Measurements from ENCODE around the gene ARFRP1.

Gene ARFRP1

DNA sequence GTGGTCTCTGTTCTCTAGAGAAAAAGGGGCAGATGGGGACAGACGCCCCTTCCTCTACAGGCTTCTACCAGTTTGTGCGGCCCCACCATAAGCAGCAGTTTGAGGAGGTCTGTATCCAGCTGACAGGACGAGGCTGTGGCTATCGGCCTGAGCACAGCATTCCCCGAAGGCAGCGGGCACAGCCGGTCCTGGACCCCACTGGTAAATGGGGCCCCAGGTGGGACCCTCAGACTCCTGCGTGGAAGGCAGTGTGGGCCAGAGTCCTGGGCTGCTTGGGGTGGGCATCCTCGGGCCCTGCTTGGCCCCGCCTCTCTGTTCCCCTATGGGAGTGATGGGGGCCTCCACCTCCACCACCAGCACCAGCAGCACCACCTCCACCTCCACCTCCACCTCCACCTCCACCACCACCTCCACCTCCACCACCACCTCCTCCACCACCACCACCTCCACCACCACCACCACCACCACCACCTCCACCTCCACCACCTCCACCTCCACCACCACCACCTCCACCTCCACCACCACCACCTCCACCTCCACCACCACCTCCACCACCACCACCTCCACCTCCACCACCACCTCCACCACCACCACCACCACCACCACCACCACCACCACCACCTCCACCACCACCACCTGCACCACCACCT is 14.6 kb downstream of the ARFRP1 start:
- Histone ChIP-seq H3K79me2 (ENCODE audit: control insufficient read depth, insufficient read depth, low read length, poor library complexity) (no peaks in the 10 kb centered on the region), H2AFZ (ENCODE audit: insufficient read depth, low read length, poor library complexity) (no peak overlapping the region), H4K8ac (ENCODE audit: low read depth, low read length) (no peak overlapping the region), H3K36me3 (ENCODE audit: control insufficient read depth in 1 of 2, insufficient read depth in 2 of 2, low read length in 2 of 2) (peaks cover 0 to 3% of the 10 kb centered on the region in 2 experiments), H4K91ac (ENCODE audit: low read depth, low read length) (no peak overlapping the region), H2AK5ac (ENCODE audit: low read length) (no peak overlapping the region), H4K12ac (ENCODE audit: low read depth, low read length) (no peak overlapping the region), H3K4me3 (ENCODE audit: low read depth, low read length) (no peak overlapping the region), H2BK12ac (ENCODE audit: low read length) (no peak overlapping the region), H3K4me1 (ENCODE audit: control insufficient read depth in 1 of 2, insufficient read depth in 2 of 2, low read length in 2 of 2) (peaks cover 0 to 5% of the 10 kb centered on the region in 2 experiments), H3K9me3 (ENCODE audit: insufficient read depth, low read depth, low read length) (peaks cover 3% of the 10 kb centered on the region), H3K18ac (ENCODE audit: low read length) (no peak overlapping the region), H3K27me3 (ENCODE audit: insufficient read depth, low read length) (no peaks in the 10 kb centered on the region), H3K4me2 (ENCODE audit: low read length) (no peak overlapping the region), H3K4ac (ENCODE audit: low read depth, low read length) (no peak overlapping the region), H2BK120ac (ENCODE audit: insufficient read depth, low read length, poor library complexity) (no peak overlapping the region), H3K79me1 (ENCODE audit: low read length) (no peaks in the 10 kb centered on the region), H3K9ac (ENCODE audit: low read length) (no peak overlapping the region), H3K27ac (ENCODE audit: low read depth, low read length) (no peak overlapping the region), H3K23ac (ENCODE audit: low read length) (no peak overlapping the region), H2BK5ac (ENCODE audit: low read depth, low read length, poor library complexity) (no peak overlapping the region), H3K14ac (ENCODE audit: low read length) (no peak overlapping the region)
- WGBS (ENCODE audit: extremely low coverage, insufficient coverage, insufficient read length) = no CpG with 5 or more reads among the region's 10 CpGs
- DNase-seq = no peak

- Histone ChIP-seq H3K23ac (ENCODE audit: low read length) (no peak overlapping the region), H4K8ac (ENCODE audit: low read depth, low read length) (no peak overlapping the region)
Observed at GRCh38 chr20:63692436-63693082, 15.2 kb downstream of the ARFRP1 start.

GRCh38 chr20:63691711-63692435 is 15.9 kb downstream of the ARFRP1 start:
- no peak for DNase-seq
- Histone ChIP-seq H4K91ac (ENCODE audit: low read depth, low read length) (no peak overlapping the region), H2BK5ac (ENCODE audit: low read depth, low read length, poor library complexity) (no peak overlapping the region), H3K27ac (ENCODE audit: low read depth, low read length) (no peak overlapping the region), H3K27me3 (ENCODE audit: insufficient read depth, low read length) (no peaks in the 10 kb centered on the region), H3K4me1 (ENCODE audit: control insufficient read depth in 1 of 2, insufficient read depth in 2 of 2, low read length in 2 of 2) (peaks cover 6 to 11% of the 10 kb centered on the region in 2 experiments), H3K36me3 (ENCODE audit: control insufficient read depth in 1 of 2, insufficient read depth in 2 of 2, low read length in 2 of 2) (peaks cover 0 to 3% of the 10 kb centered on the region in 2 experiments), H3K4ac (ENCODE audit: low read depth, low read length) (no peak overlapping the region), H4K12ac (ENCODE audit: low read depth, low read length) (no peak overlapping the region), H2AK5ac (ENCODE audit: low read length) (no peak overlapping the region), H3K9me3 (ENCODE audit: insufficient read depth, low read depth, low read length) (peaks cover 3% of the 10 kb centered on the region), H2AFZ (ENCODE audit: insufficient read depth, low read length, poor library complexity) (no peak overlapping the region), H3K79me2 (ENCODE audit: control insufficient read depth, insufficient read depth, low read length, poor library complexity) (no peaks in the 10 kb centered on the region), H3K23ac (ENCODE audit: low read length) (no peak overlapping the region), H3K18ac (ENCODE audit: low read length) (no peak overlapping the region), H3K4me2 (ENCODE audit: low read length) (no peak overlapping the region), H3K79me1 (ENCODE audit: low read length) (peaks cover 7% of the 10 kb centered on the region), H2BK12ac (ENCODE audit: low read length) (no peak overlapping the region), H3K9ac (ENCODE audit: low read length) (no peak overlapping the region), H3K4me3 (ENCODE audit: low read depth, low read length) (no peak overlapping the region), H4K8ac (ENCODE audit: low read depth, low read length) (no peak overlapping the region), H3K14ac (ENCODE audit: low read length) (no peak overlapping the region), H2BK120ac (ENCODE audit: insufficient read depth, low read length, poor library complexity) (no peak overlapping the region)
- WGBS (ENCODE audit: extremely low coverage, insufficient coverage, insufficient read length) = no CpG with 5 or more reads among the region's 21 CpGs

More at GRCh38 chr20:63692436-63693082, 15.2 kb downstream of the ARFRP1 start:
- peaks cover 3% of the 10 kb centered on the region for H3K9me3 ChIP-seq (ENCODE audit: insufficient read depth, low read depth, low read length)
- no peak overlapping the region for H2BK120ac ChIP-seq (ENCODE audit: insufficient read depth, low read length, poor library complexity)
- H3K27ac ChIP-seq (ENCODE audit: low read depth, low read length) = no peak overlapping the region
- no peak overlapping the region for H3K18ac ChIP-seq (ENCODE audit: low read length)
- H3K36me3 ChIP-seq (ENCODE audit: control insufficient read depth in 1 of 2, insufficient read depth in 2 of 2, low read length in 2 of 2) = peaks cover 0 to 3% of the 10 kb centered on the region in 2 experiments
- H3K27me3 ChIP-seq (ENCODE audit: insufficient read depth, low read length) = no peaks in the 10 kb centered on the region
- WGBS (ENCODE audit: extremely low coverage, insufficient coverage, insufficient read length) = no CpG with 5 or more reads among the region's 20 CpGs
- H3K79me1 ChIP-seq (ENCODE audit: low read length) = peaks cover under 1% of the 10 kb centered on the region
- no peak overlapping the region for H3K14ac ChIP-seq (ENCODE audit: low read length)
- H2AK5ac ChIP-seq (ENCODE audit: low read length) = no peak overlapping the region
- H2BK5ac ChIP-seq (ENCODE audit: low read depth, low read length, poor library complexity) = no peak overlapping the region
- no peak overlapping the region for H4K12ac ChIP-seq (ENCODE audit: low read depth, low read length)
- H3K4ac ChIP-seq (ENCODE audit: low read depth, low read length) = no peak overlapping the region
- no peak overlapping the region for H3K4me3 ChIP-seq (ENCODE audit: low read depth, low read length)
- H2BK12ac ChIP-seq (ENCODE audit: low read length) = no peak overlapping the region
- H2AFZ ChIP-seq (ENCODE audit: insufficient read depth, low read length, poor library complexity) = no peak overlapping the region
- H3K4me1 ChIP-seq (ENCODE audit: control insufficient read depth in 1 of 2, insufficient read depth in 2 of 2, low read length in 2 of 2) = peaks cover 0 to 5% of the 10 kb centered on the region in 2 experiments
- no peak overlapping the region for H3K9ac ChIP-seq (ENCODE audit: low read length)
- no peaks in the 10 kb centered on the region for H3K79me2 ChIP-seq (ENCODE audit: control insufficient read depth, insufficient read depth, low read length, poor library complexity)
- H3K4me2 ChIP-seq (ENCODE audit: low read length) = no peak overlapping the region
- peak in 1 of 2 donors; percentile 30 for DNase-seq
- no peak overlapping the region for H4K91ac ChIP-seq (ENCODE audit: low read depth, low read length)

DNA sequence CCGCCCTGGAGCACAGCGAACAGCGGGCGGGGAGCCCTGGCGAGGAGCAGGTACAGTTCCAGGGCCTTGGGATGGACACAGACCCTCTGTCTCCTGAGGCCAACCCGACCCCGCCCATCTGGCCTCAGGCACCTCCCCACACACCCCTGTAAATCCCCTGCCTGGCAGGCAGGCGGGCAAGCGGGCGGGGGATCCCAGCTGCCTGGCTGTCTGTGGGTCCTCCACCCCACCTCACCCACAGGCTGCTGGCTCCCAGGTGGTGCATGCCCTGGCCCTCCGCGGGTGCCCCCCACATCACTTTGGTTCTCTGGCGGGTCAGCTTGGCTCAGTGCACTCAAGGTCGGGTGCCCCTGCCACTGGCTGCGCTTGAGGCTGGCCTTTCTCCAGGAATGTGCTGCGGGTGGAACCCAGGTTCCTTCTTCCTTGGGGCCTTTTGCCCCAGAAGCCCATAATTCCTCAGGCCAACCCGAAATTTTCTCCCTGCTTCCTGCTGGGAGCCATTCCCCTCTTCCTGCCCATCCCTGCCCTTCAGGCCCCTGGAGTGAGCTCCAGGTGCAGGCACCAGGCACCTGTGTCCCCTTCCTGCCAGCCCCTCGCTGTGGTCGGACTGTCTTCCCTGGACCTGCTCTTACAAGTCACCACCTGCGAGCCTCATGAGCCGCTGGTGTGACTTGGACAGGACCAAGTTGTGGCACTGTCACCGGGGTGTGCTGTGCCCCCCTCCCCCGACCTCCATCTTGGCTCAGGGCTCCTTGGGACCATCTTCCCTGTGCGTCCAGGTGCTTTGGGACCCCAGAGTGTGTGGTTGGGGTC is 16.7 kb downstream of the ARFRP1 start:
- no peak overlapping the region for H2BK5ac ChIP-seq (ENCODE audit: low read depth, low read length, poor library complexity)
- no peak overlapping the region for H3K4me2 ChIP-seq (ENCODE audit: low read length)
- no peak for DNase-seq
- H3K23ac ChIP-seq (ENCODE audit: low read length) = no peak overlapping the region
- H3K14ac ChIP-seq (ENCODE audit: low read length) = no peak overlapping the region
- H3K36me3 ChIP-seq (ENCODE audit: control insufficient read depth in 1 of 2, insufficient read depth in 2 of 2, low read length in 2 of 2) = peaks cover 0 to 3% of the 10 kb centered on the region in 2 experiments
- no peak overlapping the region for H2AFZ ChIP-seq (ENCODE audit: insufficient read depth, low read length, poor library complexity)
- WGBS (ENCODE audit: extremely low coverage, insufficient coverage, insufficient read length) = no CpG with 5 or more reads among the region's 24 CpGs
- H3K27ac ChIP-seq (ENCODE audit: low read depth, low read length) = no peak overlapping the region
- peaks cover 13% of the 10 kb centered on the region for H3K79me1 ChIP-seq (ENCODE audit: low read length)
- H2BK120ac ChIP-seq (ENCODE audit: insufficient read depth, low read length, poor library complexity) = no peak overlapping the region
- H3K9me3 ChIP-seq (ENCODE audit: insufficient read depth, low read depth, low read length) = peaks cover 3% of the 10 kb centered on the region
- H3K9ac ChIP-seq (ENCODE audit: low read length) = no peak overlapping the region
- no peak overlapping the region for H2BK12ac ChIP-seq (ENCODE audit: low read length)
- H3K4ac ChIP-seq (ENCODE audit: low read depth, low read length) = no peak overlapping the region
- H3K4me1 ChIP-seq (ENCODE audit: control insufficient read depth in 1 of 2, insufficient read depth in 2 of 2, low read length in 2 of 2) = peaks cover 14 to 15% of the 10 kb centered on the region in 2 experiments
- H3K4me3 ChIP-seq (ENCODE audit: low read depth, low read length) = no peak overlapping the region
- no peak overlapping the region for H4K91ac ChIP-seq (ENCODE audit: low read depth, low read length)
- no peaks in the 10 kb centered on the region for H3K79me2 ChIP-seq (ENCODE audit: control insufficient read depth, insufficient read depth, low read length, poor library complexity)
- H4K8ac ChIP-seq (ENCODE audit: low read depth, low read length) = no peak overlapping the region
- H3K18ac ChIP-seq (ENCODE audit: low read length) = no peak overlapping the region
- no peak overlapping the region for H2AK5ac ChIP-seq (ENCODE audit: low read length)
- no peak overlapping the region for H4K12ac ChIP-seq (ENCODE audit: low read depth, low read length)
- H3K27me3 ChIP-seq (ENCODE audit: insufficient read depth, low read length) = no peaks in the 10 kb centered on the region
